Measurements from ENCODE around the gene CCDC74B. TPM values are rescaled to one million over a fixed set of nuclear protein-coding genes. Genes with fewer than 3 reads are reported as not detected.
"Not testable (repeated sequence)": the region's sequence is repeated elsewhere in the genome, so short reads cannot be mapped to it uniquely, and the experiment has no call there.

CCDC74B gene
- total and polyA plus RNA-seq, 2 of the 8 experiments (the other 6 are each of a cell fraction or from before 2014, with no cell fraction given): 6.4 to 6.7 TPM

GRCh38 chr2:130152136-130152815 lies 7.4 kb upstream of the CCDC74B start:
- POLR2A ChIA-PET (ENCODE audit: partially characterized antibody); H3K27ac ChIP-seq (ENCODE audit: low read depth, low read length); H4K20me1 ChIP-seq (replicated peaks in 1 of 2; ENCODE audit: control insufficient read depth in 1 of 2, insufficient read depth in 2 of 2, low read length in 2 of 2); CTCF ChIA-PET (ENCODE audit: partially characterized antibody); H3K4me2 ChIP-seq (ENCODE audit: insufficient read depth in 1 of 2, low read depth in 2 of 2, low read length in 2 of 2); H2AFZ ChIP-seq (ENCODE audit: low read length); H3K9ac ChIP-seq (replicated peaks in 1 of 4; ENCODE audit: extremely low read depth in 1 of 4, low read depth in 3 of 4, low read length in 3 of 4); H3K4me3 ChIP-seq (ENCODE audit: extremely low read depth in 1 of 4, insufficient read depth in 2 of 4, low read depth in 3 of 4, low read length in 4 of 4); H3K4ac ChIP-seq (replicated peaks; ENCODE audit: insufficient read length, low read depth, low read length); FAIRE-seq; H4K5ac ChIP-seq (ENCODE audit: insufficient read length, low read depth, low read length); H3K56ac ChIP-seq (replicated peaks; ENCODE audit: insufficient read length, low read depth, low read length); H3K79me1 ChIP-seq (ENCODE audit: low read depth, low read length); H2BK5ac ChIP-seq (ENCODE audit: low read depth, low read length); H4K8ac ChIP-seq (ENCODE audit: extremely low read depth, insufficient read depth, low read length); H3K27me3 ChIP-seq (replicated peaks in 1 of 4; ENCODE audit: control insufficient read depth in 3 of 4, extremely low read depth in 1 of 4, insufficient read depth in 3 of 4, low read length in 3 of 4); DNase-seq (ENCODE audit: low read depth in 1 of 2, low spot score in 2 of 2); H3K14ac ChIP-seq (ENCODE audit: insufficient read length); H3K79me2 ChIP-seq (ENCODE audit: control insufficient read depth in 1 of 2, insufficient read depth in 2 of 2, low read length in 2 of 2); H2BK12ac ChIP-seq (ENCODE audit: low read depth, low read length); H3K23ac ChIP-seq (ENCODE audit: insufficient read length); H3K9me3 ChIP-seq (ENCODE audit: insufficient read depth in 2 of 2, low read depth in 1 of 2, low read length in 1 of 2); H2AK5ac ChIP-seq (ENCODE audit: low read depth, low read length); H4K91ac ChIP-seq (replicated peaks; ENCODE audit: insufficient read length, low read length); H3K18ac ChIP-seq (ENCODE audit: extremely low read depth, low read length); H2BK20ac ChIP-seq (ENCODE audit: low read length); H2BK15ac ChIP-seq (ENCODE audit: low read length); H2BK120ac ChIP-seq (replicated peaks; ENCODE audit: low read depth, low read length); H3K23me2 ChIP-seq (ENCODE audit: low read depth, low read length); H3K4me1 ChIP-seq (replicated peaks in 1 of 4; ENCODE audit: control insufficient read depth in 3 of 4, insufficient read depth in 4 of 4, low read length in 3 of 4): not testable (repeated sequence)
- peaks cover 3 to 32% (median 14%) of the 10 kb centered on the region in 4 experiments; a peak in 5 of 8 replicates for H3K36me3 ChIP-seq (ENCODE audit: control insufficient read depth in 2 of 4, insufficient read depth in 4 of 4, low read length in 3 of 4)
- 94% methylated on average over 3 of the region's 27 CpGs; no CpG with 5 or more reads in 1 of the 2 experiments for WGBS, 2 experiments (ENCODE audit: extremely low coverage in 1 of 2, insufficient coverage in 1 of 2, insufficient read length in 1 of 2, insufficient replicate concordance in 2 of 2, low coverage in 1 of 2, low lambda C conversion rate in 2 of 2, missing lambda C conversion rate in 1 of 2)

GRCh38 chr2:130151145-130151512 lies 6.2 kb upstream of the CCDC74B start:
- WGBS, 2 experiments (ENCODE audit: extremely low coverage in 1 of 2, insufficient coverage in 1 of 2, insufficient read length in 1 of 2, insufficient replicate concordance in 2 of 2, low coverage in 1 of 2, low lambda C conversion rate in 2 of 2, missing lambda C conversion rate in 1 of 2): 77% methylated on average over 5 of the region's 5 CpGs; no CpG with 5 or more reads in 1 of the 2 experiments

More at GRCh38 chr2:130151145-130151512, 6.2 kb upstream of the CCDC74B start:
- H3K14ac ChIP-seq (ENCODE audit: insufficient read length); H3K9me3 ChIP-seq (ENCODE audit: insufficient read depth in 2 of 2, low read depth in 1 of 2, low read length in 1 of 2); H3K4me3 ChIP-seq (ENCODE audit: extremely low read depth in 1 of 4, insufficient read depth in 2 of 4, low read depth in 3 of 4, low read length in 4 of 4); H4K91ac ChIP-seq (replicated peaks; ENCODE audit: insufficient read length, low read length); H4K5ac ChIP-seq (ENCODE audit: insufficient read length, low read depth, low read length); H2BK12ac ChIP-seq (ENCODE audit: low read depth, low read length); H2BK5ac ChIP-seq (ENCODE audit: low read depth, low read length); H3K27ac ChIP-seq (ENCODE audit: low read depth, low read length); H3K56ac ChIP-seq (replicated peaks; ENCODE audit: insufficient read length, low read depth, low read length); H3K4me2 ChIP-seq (ENCODE audit: insufficient read depth in 1 of 2, low read depth in 2 of 2, low read length in 2 of 2); H2BK120ac ChIP-seq (replicated peaks; ENCODE audit: low read depth, low read length); H3K23ac ChIP-seq (ENCODE audit: insufficient read length); H3K23me2 ChIP-seq (ENCODE audit: low read depth, low read length); H3K27me3 ChIP-seq (replicated peaks in 1 of 4; ENCODE audit: control insufficient read depth in 3 of 4, extremely low read depth in 1 of 4, insufficient read depth in 3 of 4, low read length in 3 of 4); H2BK20ac ChIP-seq (ENCODE audit: low read length); H3K4me1 ChIP-seq (replicated peaks in 1 of 4; ENCODE audit: control insufficient read depth in 3 of 4, insufficient read depth in 4 of 4, low read length in 3 of 4); H2AFZ ChIP-seq (ENCODE audit: low read length); H3K79me1 ChIP-seq (ENCODE audit: low read depth, low read length); FAIRE-seq; H3K4ac ChIP-seq (replicated peaks; ENCODE audit: insufficient read length, low read depth, low read length); CTCF ChIA-PET (ENCODE audit: partially characterized antibody); H3K9ac ChIP-seq (replicated peaks in 1 of 4; ENCODE audit: extremely low read depth in 1 of 4, low read depth in 3 of 4, low read length in 3 of 4); H3K18ac ChIP-seq (ENCODE audit: extremely low read depth, low read length); DNase-seq (ENCODE audit: low read depth in 1 of 2, low spot score in 2 of 2); H4K20me1 ChIP-seq (replicated peaks in 1 of 2; ENCODE audit: control insufficient read depth in 1 of 2, insufficient read depth in 2 of 2, low read length in 2 of 2); H4K8ac ChIP-seq (ENCODE audit: extremely low read depth, insufficient read depth, low read length); H2BK15ac ChIP-seq (ENCODE audit: low read length); H3K79me2 ChIP-seq (ENCODE audit: control insufficient read depth in 1 of 2, insufficient read depth in 2 of 2, low read length in 2 of 2); H2AK5ac ChIP-seq (ENCODE audit: low read depth, low read length): not testable (repeated sequence)
- POLR2A ChIA-PET (ENCODE audit: partially characterized antibody): interaction anchor here (1.0 to 1.2 kb wide), 2 partner anchors 19 to 27 kb away, joined by 3 to 4 read pairs; no protein-coding TSS in a partner anchor
- H3K36me3 ChIP-seq (ENCODE audit: control insufficient read depth in 2 of 4, insufficient read depth in 4 of 4, low read length in 3 of 4): peaks cover 3 to 32% (median 14%) of the 10 kb centered on the region in 4 experiments; a peak in 5 of 8 replicates

Data from H1 (cell line).